RWPE2 (cell line): ENCODE results near the gene PLAAT3.
"Not testable (repeated sequence)": the region's sequence is repeated elsewhere in the genome, so short reads cannot be mapped to it uniquely, and the experiment has no call there.

Experiments used
- ATAC-seq: fragments of 200-7000 bp; cut with Tn5 transposase; 3 replicates; pipeline ENCODE4 v1.9.1; 2021; ENCODE audit warnings: low read depth
- DNase-seq: peaks from one replicate; pipeline ENCODE4 v3.0.0-alpha.2; 2020; ENCODE audit warnings: low spot score
- H3K27ac ChIP-seq: fragments of 450-650 bp; 2 replicates; pipeline ENCODE4 v1.5.1; 2017; ENCODE audit warnings: mild to moderate bottlenecking; ENCODE audit not compliant: poor library complexity, severe bottlenecking
- H3K27me3 ChIP-seq: fragments of 250-450 bp; sonication (Bioruptor Pico); 2 replicates; pipeline ENCODE4 v1.5.1; 2021; ENCODE audit warnings: mild to moderate bottlenecking, moderate library complexity; ENCODE audit not compliant: insufficient read depth, poor library complexity, severe bottlenecking
- H3K36me3 ChIP-seq: fragments of 250-450 bp; sonication (Bioruptor Pico); 2 replicates; pipeline ENCODE4 v1.5.1; 2020; ENCODE audit warnings: low read depth, mild to moderate bottlenecking, moderate library complexity
- H3K4me1 ChIP-seq: fragments of 250-450 bp; sonication (Bioruptor Pico); 2 replicates; pipeline ENCODE4 v1.5.1; 2021; ENCODE audit warnings: mild to moderate bottlenecking, moderate library complexity; ENCODE audit not compliant: insufficient read depth, poor library complexity, severe bottlenecking
- H3K4me3 ChIP-seq: fragments of 250-450 bp; sonication (Bioruptor Pico); 2 replicates; pipeline ENCODE4 v1.5.1; 2021; ENCODE audit warnings: mild to moderate bottlenecking, moderate library complexity; ENCODE audit not compliant: severe bottlenecking
- H3K9me3 ChIP-seq: fragments of 250-450 bp; sonication (Bioruptor Pico); 2 replicates; pipeline ENCODE4 v1.5.1; 2021; ENCODE audit warnings: mild to moderate bottlenecking, moderate library complexity; ENCODE audit not compliant: severe bottlenecking
- CTCF ChIP-seq: fragments of 450-650 bp; IDR thresholded peaks from one replicate; pipeline ENCODE4 v1.5.1; 2017; ENCODE audit warnings: mild to moderate bottlenecking, moderate library complexity; ENCODE audit not compliant: poor library complexity, severe bottlenecking

Gene PLAAT3

GRCh38 chr11:63643205-63643604, 29.0 kb upstream of the PLAAT3 start:
- DNase-seq (no peak), ATAC-seq (no peak)
- no peaks in the 10 kb centered on the region for H3K9me3 ChIP-seq
- TF ChIP-seq CTCF = no peak
- H3K4me3 ChIP-seq = no peak overlapping the region
- no peaks in the 10 kb centered on the region for H3K27me3 ChIP-seq
- no peak overlapping the region for H3K27ac ChIP-seq
- H3K4me1 ChIP-seq = no peaks in the 10 kb centered on the region
- peaks cover 95% of the 10 kb centered on the region for H3K36me3 ChIP-seq

GRCh38 chr11:63641727-63642126, 27.5 kb upstream of the PLAAT3 start:
- Histone ChIP-seq H3K4me1 (no peaks in the 10 kb centered on the region), H3K27me3 (no peaks in the 10 kb centered on the region), H3K4me3 (no peak overlapping the region), H3K9me3 (no peaks in the 10 kb centered on the region), H3K27ac (no peak overlapping the region), H3K36me3 (peaks cover 94% of the 10 kb centered on the region)
- DNase-seq (no peak), ATAC-seq (no peak)
- peak; percentile 33 for TF ChIP-seq CTCF

GRCh38 chr11:63639199-63639832, 25.1 kb upstream of the PLAAT3 start:
- Histone ChIP-seq H3K9me3 (no peaks in the 10 kb centered on the region), H3K4me1 (no peaks in the 10 kb centered on the region), H3K27ac (no peak overlapping the region), H3K4me3 (no peak overlapping the region), H3K27me3 (no peaks in the 10 kb centered on the region), H3K36me3 (peaks cover 92% of the 10 kb centered on the region)
- DNase-seq (no peak), ATAC-seq (no peak)
- TF ChIP-seq CTCF = peak; percentile 65

GRCh38 chr11:63638436-63638835, 24.2 kb upstream of the PLAAT3 start:
- H3K36me3 ChIP-seq = peaks cover 88% of the 10 kb centered on the region
- ATAC-seq, H3K4me3 ChIP-seq, H3K27me3 ChIP-seq, H3K27ac ChIP-seq, H3K4me1 ChIP-seq, DNase-seq, H3K9me3 ChIP-seq: not testable (repeated sequence)

- no peaks in the 10 kb centered on the region for H3K4me1 ChIP-seq
- H3K27ac ChIP-seq = no peak overlapping the region
- H3K36me3 ChIP-seq = peaks cover 88% of the 10 kb centered on the region
- DNase-seq = no peak
- TF ChIP-seq CTCF = peak; percentile 70
- H3K4me3 ChIP-seq = no peak overlapping the region
- H3K27me3 ChIP-seq = no peaks in the 10 kb centered on the region
- ATAC-seq = 0 out of 3 replicates have a peak, but pooled peaks have one; percentile 48
- no peaks in the 10 kb centered on the region for H3K9me3 ChIP-seq
Observed at GRCh38 chr11:63635762-63636465, 21.7 kb upstream of the PLAAT3 start.
